Activated T-cell treated with anti-CD3 and anti-CD28 coated beads for 4 hours (primary cell): ENCODE data around the gene ELFN2.
"Not testable (repeated sequence)": the region's sequence is repeated elsewhere in the genome, so short reads cannot be mapped to it uniquely, and the experiment has no call there.

Experiments
- DNase-seq: peaks from one replicate; pipeline ENCODE4 v3.0.0-alpha.2; 2020

Gene ELFN2

GRCh38 chr22:37331856-37332536, 95.3 kb downstream of the ELFN2 start:
- DNase-seq = no peak

- no peak for DNase-seq
Measured at GRCh38 chr22:37331034-37331428, 96.2 kb downstream of the ELFN2 start.

GRCh38 chr22:37330200-37331033, 96.9 kb downstream of the ELFN2 start:
- DNase-seq = no peak

- DNase-seq = no peak
Measured at GRCh38 chr22:37329238-37330140, 97.8 kb downstream of the ELFN2 start.

- DNase-seq = not testable (repeated sequence)
Measured at GRCh38 chr22:37328538-37329237, 98.6 kb downstream of the ELFN2 start.

DNA sequence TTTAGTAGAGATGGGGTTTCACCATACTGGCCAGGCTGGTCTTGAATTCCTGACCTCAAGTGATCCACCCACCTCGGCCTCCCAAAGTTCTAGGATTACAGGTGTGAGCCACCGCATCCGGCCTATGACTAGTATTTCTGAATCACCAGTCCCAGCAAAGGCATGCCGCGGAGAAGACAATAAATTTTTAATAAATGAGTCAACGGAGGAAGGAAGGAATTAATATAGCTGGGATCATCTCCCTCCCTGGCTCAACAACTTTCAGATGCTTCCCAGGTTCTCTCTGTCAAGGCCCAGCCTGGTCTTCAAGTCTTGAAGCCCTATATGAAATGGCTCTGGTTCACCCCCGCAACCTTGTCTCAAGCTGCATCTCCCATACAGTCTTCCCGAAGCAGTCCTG, 99.3 kb downstream of the ELFN2 start:
- no peak for DNase-seq

GRCh38 chr22:37326726-37327125, 100.6 kb downstream of the ELFN2 start:
- DNase-seq = no peak

- no peak for DNase-seq
Measured at GRCh38 chr22:37325039-37325395, 102.3 kb downstream of the ELFN2 start.

DNA sequence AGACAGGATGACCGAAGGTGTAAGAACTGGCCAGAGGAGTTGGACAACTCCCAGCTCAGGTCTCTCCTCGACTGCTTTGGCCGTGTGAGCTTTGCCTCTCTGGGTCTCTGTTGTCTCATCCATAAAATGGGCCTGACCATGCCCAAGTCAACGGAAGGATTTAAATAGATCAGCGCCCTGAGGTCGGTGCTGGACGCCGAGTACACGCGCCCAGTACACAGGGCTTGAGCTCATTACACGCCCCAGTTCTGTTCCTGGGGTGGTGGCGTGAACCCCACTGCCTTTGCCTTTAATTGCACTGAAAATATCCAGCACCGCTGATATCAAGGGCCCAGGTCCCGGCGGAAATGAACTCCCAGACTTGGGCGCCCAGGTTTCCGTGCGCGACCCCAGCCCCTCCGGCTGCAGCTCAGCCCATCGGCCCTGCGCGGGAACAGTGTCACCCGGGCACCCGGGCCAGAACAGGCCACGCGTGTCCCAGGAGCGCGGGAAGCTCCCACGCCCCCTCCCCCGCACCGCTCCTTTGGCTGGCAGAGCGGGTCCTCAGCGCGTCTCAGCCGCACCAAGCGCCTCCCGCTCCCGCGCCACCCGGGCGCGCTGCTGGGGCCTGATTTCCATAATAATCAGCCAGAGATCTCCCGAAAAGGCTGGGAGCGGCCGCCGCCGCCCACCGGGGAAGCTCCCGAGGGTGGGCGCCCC, 102.8 kb downstream of the ELFN2 start:
- DNase-seq = no peak

DNA sequence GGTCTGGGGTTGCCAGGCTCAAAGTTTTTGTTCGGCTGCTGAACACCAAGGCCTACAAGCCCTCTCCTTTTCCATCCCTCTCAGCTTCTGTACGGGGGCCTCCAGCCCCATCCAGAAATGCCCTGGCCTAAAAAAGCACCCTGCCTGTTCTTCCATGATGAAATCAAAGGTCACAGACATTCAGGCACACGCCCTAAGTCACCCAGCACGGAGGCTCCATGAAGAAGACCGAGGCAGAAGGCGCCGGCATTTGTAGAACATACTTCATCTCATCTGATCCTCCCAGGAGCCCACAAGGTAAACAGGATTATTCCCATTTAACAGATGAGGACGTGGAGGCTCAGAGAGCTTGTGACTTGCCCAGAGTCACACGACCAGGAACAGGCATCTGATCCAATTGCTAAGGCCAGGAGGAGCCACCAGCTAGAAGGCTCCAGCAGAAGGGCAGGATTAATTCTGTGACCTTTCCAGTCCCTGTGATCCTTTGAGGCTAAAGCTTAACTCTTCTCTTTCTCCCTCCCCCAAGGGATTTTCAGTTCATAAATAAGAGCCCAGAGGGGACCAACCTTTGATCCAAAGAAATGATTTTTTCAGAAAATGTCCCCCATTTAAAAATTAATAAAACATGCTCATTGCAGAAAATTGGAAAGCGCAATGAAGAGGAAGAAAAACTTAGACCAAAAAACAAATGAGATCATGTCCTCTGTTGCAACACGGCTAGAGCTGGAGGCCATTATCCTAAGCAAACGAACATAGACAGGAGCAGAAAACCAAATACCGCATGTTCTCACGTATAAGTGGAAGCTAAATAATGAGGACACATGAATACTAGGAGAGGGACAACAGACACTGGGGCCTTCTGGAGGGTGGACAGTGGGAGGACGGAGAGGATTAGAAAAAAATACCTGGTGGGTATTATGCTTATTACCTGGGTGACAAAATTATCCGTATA, 106.3 kb downstream of the ELFN2 start:
- no peak for DNase-seq

- DNase-seq = no peak
Measured at GRCh38 chr22:37319469-37319868, 107.8 kb downstream of the ELFN2 start.

DNA sequence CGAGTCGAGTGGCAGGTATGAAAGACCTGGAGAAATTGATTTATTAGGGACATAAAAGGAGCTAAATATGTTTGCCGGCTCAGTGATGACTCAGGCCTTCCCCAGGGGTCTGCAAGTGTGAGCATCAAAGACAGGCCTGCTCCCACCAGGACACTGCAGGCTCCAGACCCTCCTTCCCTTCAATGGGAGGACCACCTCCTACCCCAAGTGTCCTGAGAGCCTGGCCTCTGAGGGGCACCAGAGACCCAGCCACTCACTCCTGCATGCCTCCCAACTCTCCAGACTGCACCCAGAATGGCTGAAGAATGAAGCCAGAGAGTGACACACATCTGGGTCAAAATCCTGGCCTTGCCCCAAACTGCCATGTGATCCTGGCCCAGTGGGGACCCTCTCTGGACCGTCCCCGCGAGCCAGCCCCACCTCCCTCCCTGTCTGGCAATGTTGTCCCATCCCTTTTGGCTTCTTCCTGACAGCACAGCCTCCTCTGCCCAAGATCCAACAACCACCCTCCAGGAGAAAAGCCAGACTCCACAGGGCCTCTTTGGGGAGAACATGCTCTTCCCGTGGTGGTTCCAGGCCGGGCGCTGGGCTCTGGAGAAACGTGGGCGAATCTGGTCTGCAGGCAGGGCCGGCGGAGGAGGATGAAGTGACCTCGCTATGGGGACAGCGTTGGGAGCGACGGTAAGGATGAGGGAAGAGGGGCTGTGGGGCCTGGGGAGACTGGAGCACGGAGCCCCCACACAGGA, 108.7 kb downstream of the ELFN2 start:
- DNase-seq = no peak
